Left lung (tissue), 10 donors: ENCODE measurements around the gene RGS7. TPM values are rescaled to one million over a fixed set of nuclear protein-coding genes. Genes with fewer than 3 reads are reported as not detected.
"Not testable (repeated sequence)": the region's sequence is repeated elsewhere in the genome, so short reads cannot be mapped to it uniquely, and the experiment has no call there.

Experiments used
- ATAC-seq: fragments of 200-7000 bp; cut with Tn5 transposase; one replicate; pipeline ENCODE4 v1.9.1; 2020; ENCODE audit warnings: moderate library complexity
- DNase-seq, 4 donors: peaks; one replicate each; pipeline ENCODE4 v3.0.0-alpha.2; 2013 to 2020
- H3K27ac ChIP-seq, 2 donors: fragments of 200-600 bp; sonication (generic) in 1 of 2; one replicate each; pipeline versions ENCODE4 v1.5.0 to v1.8.0; 2020 to 2021
- H3K27me3 ChIP-seq, 2 donors: fragments of 200-600 bp; sonication (generic) in 1 of 2; one replicate each; pipeline versions ENCODE4 v1.5.0 to v1.8.0; 2020 to 2021
- H3K36me3 ChIP-seq, 2 donors: fragments of 200-600 bp; sonication (generic) in 1 of 2; one replicate each; pipeline versions ENCODE4 v1.5.0 to v1.8.0; 2020 to 2021
- H3K4me1 ChIP-seq, 2 donors: fragments of 200-600 bp; one replicate each; pipeline ENCODE4 v1.8.0; 2021
- H3K4me3 ChIP-seq, 2 donors: fragments of 200-600 bp; sonication (generic) in 1 of 2; one replicate each; pipeline versions ENCODE4 v1.5.0 to v1.8.0; 2020 to 2021; ENCODE audit warnings: mild to moderate bottlenecking in 1 of 2
- H3K9me3 ChIP-seq, 2 donors: fragments of 200-600 bp; sonication (generic) in 1 of 2; one replicate each; pipeline versions ENCODE4 v1.5.0 to v1.8.0; 2020 to 2021
- CTCF ChIP-seq, 2 donors: fragments of 200-600 bp; sonication (generic) in 1 of 2; IDR thresholded peaks; one replicate each; pipeline versions ENCODE4 v1.5.0 to v1.8.0; 2021; ENCODE audit warnings: antibody characterized with exemption in 2 of 2
- intact Hi-C, 2 donors: fragments of 100-400 bp; cut with DNase I; formaldehyde crosslinking; loops; one replicate each; pipeline versions ENCODE4 v1.11.2 to v1.14.2; 2022
- microRNA-seq, 2 donors: library from miRNA; unstranded; fragments of <30 nt; microRNA quantifications; one replicate each; pipeline ENCODE4, GENCODE V29; 2019
- polyA plus RNA-seq, 6 donors: library from polyadenylated mRNA; unstranded; fragments of 120-200 nt; gene quantifications; one replicate each; pipeline ENCODE4 v1.2.1, GENCODE V29; 2013; ENCODE audit not compliant: insufficient read length in 6 of 6
- total RNA-seq, 2 donors: library from RNA; stranded (reverse); fragmentation: NEBNext Ultra II Directional; extraction: Animal tissue kit (Norgen Biotek cat#: 25700); gene quantifications; one replicate each; pipeline ENCODE4 v1.2.1, GENCODE V29; 2021
- donor health status: DM: no; HTN: yes; CAD: no.
- donor health status: DM: no; HTN: no; CAD: no.

Gene RGS7
- total and polyA plus RNA-seq, 8 donors: 0.11 to 0.43 (median 0.30) TPM; not detected in 2

GRCh38 chr1:240737766-240738265, 619.2 kb downstream of the RGS7 start:
- Histone ChIP-seq H3K9me3 (no peaks in the 10 kb centered on the region), H3K4me1 (no peaks in the 10 kb centered on the region), H3K27me3 (no peaks in the 10 kb centered on the region), H3K27ac (no peak overlapping the region), H3K36me3 (no peaks in the 10 kb centered on the region), H3K4me3 (no peak overlapping the region)
- no peak for TF ChIP-seq CTCF (IDR thresholded peaks at IDR 0.05)
- intact Hi-C loops: no loop called here
- no peak for ATAC-seq
- no peak for DNase-seq

- intact Hi-C loops: no loop called here
- Histone ChIP-seq H3K27ac (no peak overlapping the region), H3K27me3 (no peaks in the 10 kb centered on the region), H3K4me3 (no peak overlapping the region), H3K9me3 (no peaks in the 10 kb centered on the region), H3K4me1 (no peaks in the 10 kb centered on the region), H3K36me3 (no peaks in the 10 kb centered on the region)
- no peak for TF ChIP-seq CTCF (IDR thresholded peaks at IDR 0.05)
- no peak for DNase-seq
- no peak for ATAC-seq
Measured at GRCh38 chr1:240737298-240737697, 619.7 kb downstream of the RGS7 start.

GRCh38 chr1:240734705-240735104, 622.3 kb downstream of the RGS7 start:
- intact Hi-C loops, H3K27me3 ChIP-seq, ATAC-seq: not testable (repeated sequence)

GRCh38 chr1:240734001-240734400, 623.0 kb downstream of the RGS7 start:
- DNase-seq (no peak), ATAC-seq (no peak)
- Histone ChIP-seq H3K27ac (no peak overlapping the region), H3K9me3 (no peaks in the 10 kb centered on the region), H3K4me3 (no peak overlapping the region), H3K4me1 (no peaks in the 10 kb centered on the region), H3K36me3 (no peaks in the 10 kb centered on the region), H3K27me3 (no peaks in the 10 kb centered on the region)
- intact Hi-C loops: no loop called here
- no peak for TF ChIP-seq CTCF (IDR thresholded peaks at IDR 0.05)

More at GRCh38 chr1:240734705-240735104, 622.3 kb downstream of the RGS7 start:
- not testable (repeated sequence) for H3K4me1 ChIP-seq, DNase-seq, H3K4me3 ChIP-seq, H3K27ac ChIP-seq, H3K36me3 ChIP-seq, H3K9me3 ChIP-seq

DNA sequence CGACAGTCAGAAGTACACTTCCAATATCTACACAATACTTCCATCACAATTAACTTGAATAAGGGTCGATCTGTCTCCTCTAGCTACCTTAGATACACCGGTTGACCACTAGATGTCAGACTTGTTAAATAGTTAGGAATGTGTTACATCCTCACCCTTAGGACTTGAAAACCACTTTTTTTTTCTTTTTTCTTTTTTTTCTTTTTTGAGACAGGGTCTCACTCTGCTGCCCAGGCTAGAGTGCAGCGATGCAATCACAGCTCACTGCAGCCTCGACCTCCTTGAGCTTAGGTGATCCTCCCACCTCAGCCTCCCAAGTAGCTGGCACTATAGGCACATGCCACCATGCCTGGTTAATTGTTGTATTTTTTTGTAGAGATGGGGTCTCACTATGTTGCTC, 624.6 kb downstream of the RGS7 start:
- TF ChIP-seq CTCF (IDR thresholded peaks at IDR 0.05): peak; percentile 34 to 49
- intact Hi-C loops: no loop called here

More for the DNA sequence above, 624.6 kb downstream of the RGS7 start:
- Histone ChIP-seq H3K4me3 (no peak overlapping the region), H3K27ac (no peak overlapping the region), H3K27me3 (no peaks in the 10 kb centered on the region), H3K4me1 (no peaks in the 10 kb centered on the region), H3K36me3 (no peaks in the 10 kb centered on the region), H3K9me3 (no peaks in the 10 kb centered on the region)
- peak in 2 of 4 donors; percentile 15 to 26 for DNase-seq
- ATAC-seq: peak; percentile 76

Small RNA genes lying within 50 kb of the gene (microRNA-seq; reads per million reads assigned to microRNA genes)
- gene MIR3123: 0 reads per million in 2 donors

Other genes with a start within 250 kb of the RGS7 start
- gene FH, start 162.6 kb upstream of the RGS7 start, total RNA-seq: 10 to 100 TPM; 49.8 to 60.1 TPM
- gene FH, start 162.6 kb upstream of the RGS7 start, polyA plus RNA-seq: 10 to 100 TPM; 54.5 to 60.6 (median 56.8) TPM
- 10 to 100 TPM in 1 of 2 donors, 1 to 10 TPM in 1; 5.9 to 10.7 TPM for gene KMO, start 175.2 kb upstream of the RGS7 start, total RNA-seq
- under 1 TPM; 0.17 to 0.54 (median 0.38) TPM for gene KMO, start 175.2 kb upstream of the RGS7 start, polyA plus RNA-seq